HG03060 (cell line): Measurements from ENCODE around the gene SIRPA.

ENCODE experiments used
- ATAC-seq: cut with Tn5 transposase; IDR thresholded peaks from one replicate; pipeline ENCODE4 v1.9.1; 2021; ENCODE audit warnings: low read depth, moderate number of reproducible peaks; ENCODE audit not compliant: unreplicated experiment

Gene SIRPA

GRCh38 chr20:1894951-1895673 is at the start of gene SIRPA:
Gene SIRPA, plus strand, starts transcription at chr20:1895407. Its CDS starts 41 bp downstream, at chr20:1895448.
- no peak for ATAC-seq

- ATAC-seq: no peak
Measured at GRCh38 chr20:1845701-1846100, 49.5 kb upstream of the SIRPA start.

- ATAC-seq: no peak
Measured at GRCh38 chr20:1846341-1846740, 48.9 kb upstream of the SIRPA start.

GRCh38 chr20:1846876-1847275 is 48.3 kb upstream of the SIRPA start:
- no peak for ATAC-seq

GRCh38 chr20:1847780-1848179 is 47.4 kb upstream of the SIRPA start:
- no peak for ATAC-seq

- ATAC-seq: no peak
Measured at GRCh38 chr20:1848373-1848772, 46.8 kb upstream of the SIRPA start.

- ATAC-seq: no peak
Measured at GRCh38 chr20:1851396-1851795, 43.8 kb upstream of the SIRPA start.

- ATAC-seq: no peak
Measured at GRCh38 chr20:1853473-1853872, 41.7 kb upstream of the SIRPA start.

- no peak for ATAC-seq
Measured at GRCh38 chr20:1854246-1854645, 41.0 kb upstream of the SIRPA start.

GRCh38 chr20:1855109-1855508 is 40.1 kb upstream of the SIRPA start:
- no peak for ATAC-seq

- no peak for ATAC-seq
Measured at GRCh38 chr20:1855690-1856089, 39.5 kb upstream of the SIRPA start.

GRCh38 chr20:1856424-1856823 is 38.8 kb upstream of the SIRPA start:
- ATAC-seq: no peak

- no peak for ATAC-seq
Measured at GRCh38 chr20:1857466-1857865, 37.7 kb upstream of the SIRPA start.

GRCh38 chr20:1858871-1859270 is 36.3 kb upstream of the SIRPA start:
- no peak for ATAC-seq

- no peak for ATAC-seq
Measured at GRCh38 chr20:1860446-1860845, 34.8 kb upstream of the SIRPA start.

- ATAC-seq: no peak
Measured at GRCh38 chr20:1861347-1861976, 33.7 kb upstream of the SIRPA start.

- ATAC-seq: no peak
Measured at GRCh38 chr20:1861996-1862662, 33.1 kb upstream of the SIRPA start.

- ATAC-seq: no peak
Measured at GRCh38 chr20:1862663-1863053, 32.5 kb upstream of the SIRPA start.

GRCh38 chr20:1863296-1863695 is 31.9 kb upstream of the SIRPA start:
- no peak for ATAC-seq

- ATAC-seq: no peak
Measured at GRCh38 chr20:1866834-1867233, 28.4 kb upstream of the SIRPA start.

GRCh38 chr20:1867495-1868260 is 27.5 kb upstream of the SIRPA start:
- no peak for ATAC-seq
